HCEC 1CT (cell line): ENCODE measurements around the gene CMSS1.

Experiments used
- DNase-seq: peaks from one replicate; pipeline ENCODE4 v3.0.0-alpha.2; 2017

CMSS1 gene

GRCh38 chr3:100069472-100069871 is 251.8 kb downstream of the CMSS1 start:
- no peak for DNase-seq

DNA sequence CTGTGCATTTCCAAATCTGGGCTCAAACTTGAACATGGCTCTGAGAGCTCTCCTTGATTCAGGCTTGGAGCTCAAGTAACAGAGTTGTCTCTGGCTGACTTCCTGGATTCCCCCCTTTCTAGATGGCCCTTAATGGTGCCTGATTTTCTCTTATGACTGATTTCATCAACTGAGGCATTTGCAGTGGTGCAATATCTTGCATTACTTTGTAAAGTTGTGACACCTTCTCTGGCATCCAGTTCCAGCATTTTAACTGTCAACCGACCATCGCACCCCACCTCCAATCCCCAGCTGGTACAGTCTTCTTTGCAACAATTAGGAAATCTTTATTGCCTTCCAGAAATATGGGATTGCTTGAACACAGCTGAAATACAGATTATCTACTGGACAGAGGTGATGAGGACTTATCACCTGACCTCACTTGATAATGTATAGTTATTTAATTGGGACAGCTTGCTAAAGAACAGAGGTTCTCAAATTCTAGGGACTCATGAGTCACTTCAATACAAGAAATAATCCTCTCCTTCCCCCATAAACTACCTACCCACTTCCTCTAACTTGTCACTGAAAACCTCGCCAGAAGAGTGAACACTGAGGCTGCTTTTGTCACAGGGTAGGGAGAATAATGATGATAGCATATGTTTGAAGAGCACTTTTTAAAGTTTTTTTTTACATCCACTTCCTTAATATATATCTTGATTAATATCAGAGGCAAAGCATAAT is 254.8 kb downstream of the CMSS1 start:
- DNase-seq: peak; percentile 55

- DNase-seq: no peak
Observed at GRCh38 chr3:100073049-100073713, 255.5 kb downstream of the CMSS1 start.

GRCh38 chr3:100073714-100074307 is 256.1 kb downstream of the CMSS1 start:
- peak; percentile 91 for DNase-seq

- no peak for DNase-seq
Observed at GRCh38 chr3:100075196-100075595, 257.5 kb downstream of the CMSS1 start.

DNA sequence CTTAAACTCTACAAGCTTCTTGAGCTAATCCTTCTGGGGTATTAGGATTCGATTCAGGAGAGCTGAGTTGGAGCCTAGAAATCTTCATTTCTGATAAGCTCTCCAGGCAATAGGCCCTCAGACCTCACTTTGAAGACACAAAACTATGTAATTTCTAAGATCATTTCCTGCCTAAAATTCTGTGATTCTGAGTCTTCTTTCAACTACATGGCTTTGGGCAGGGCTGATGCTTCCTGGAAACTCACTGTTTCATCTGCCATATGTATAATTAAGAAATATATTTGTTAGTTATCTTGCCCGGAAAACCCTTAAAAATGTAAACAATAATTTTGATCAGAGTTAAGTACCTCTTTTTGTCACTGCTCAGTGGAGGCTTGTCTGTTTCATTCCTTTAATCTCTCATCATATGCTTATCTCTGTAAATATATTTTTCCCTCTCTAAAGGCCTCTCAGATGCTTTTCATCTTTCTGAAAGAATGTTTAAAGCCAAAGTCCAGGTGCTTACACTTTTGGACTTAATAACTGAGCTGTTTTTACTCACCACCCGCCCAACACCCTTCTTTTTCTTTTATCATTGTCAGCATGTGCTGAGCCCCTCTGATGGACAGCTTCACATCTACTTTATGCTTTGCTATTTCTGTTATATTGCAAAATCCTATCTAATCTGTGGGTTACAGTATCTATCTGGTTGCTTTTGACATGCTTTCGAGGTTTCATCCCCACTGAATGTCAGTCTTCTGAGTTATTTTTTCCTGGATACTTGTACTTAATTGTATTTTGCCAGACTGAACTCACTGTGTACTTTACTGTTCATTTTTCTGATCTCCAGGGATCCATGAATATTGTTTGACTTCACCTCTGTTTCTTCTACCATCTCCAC is 258.4 kb downstream of the CMSS1 start:
- no peak for DNase-seq

- DNase-seq: no peak
Observed at GRCh38 chr3:100076731-100077529, 259.3 kb downstream of the CMSS1 start.

DNA sequence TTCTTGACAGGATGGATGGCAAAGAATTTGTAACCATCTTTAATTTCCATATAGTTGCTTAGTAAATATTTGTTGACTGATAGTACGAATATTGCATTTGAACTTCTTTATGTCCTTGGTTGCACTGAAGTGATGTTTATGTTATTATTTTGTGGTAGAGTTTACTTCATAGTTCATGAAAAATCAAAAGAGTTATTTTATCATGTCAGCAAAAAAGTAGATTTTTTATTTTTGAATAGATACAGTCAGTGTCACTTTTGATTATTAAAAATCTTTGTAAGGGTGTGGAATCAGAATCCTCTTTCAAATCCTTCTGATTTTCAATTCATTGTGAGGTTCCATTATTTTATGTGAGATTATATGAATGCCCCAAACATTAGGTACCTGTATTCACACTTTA is 261.7 kb downstream of the CMSS1 start:
- DNase-seq: no peak

- DNase-seq: no peak
Observed at GRCh38 chr3:100080573-100080972, 262.9 kb downstream of the CMSS1 start.

- DNase-seq: no peak
Observed at GRCh38 chr3:100081311-100081710, 263.6 kb downstream of the CMSS1 start.

GRCh38 chr3:100081986-100082692 is 264.5 kb downstream of the CMSS1 start:
- no peak for DNase-seq

- DNase-seq: no peak
Observed at GRCh38 chr3:100082714-100083113, 265.1 kb downstream of the CMSS1 start.

GRCh38 chr3:100083209-100083608 is 265.5 kb downstream of the CMSS1 start:
- DNase-seq: no peak

DNA sequence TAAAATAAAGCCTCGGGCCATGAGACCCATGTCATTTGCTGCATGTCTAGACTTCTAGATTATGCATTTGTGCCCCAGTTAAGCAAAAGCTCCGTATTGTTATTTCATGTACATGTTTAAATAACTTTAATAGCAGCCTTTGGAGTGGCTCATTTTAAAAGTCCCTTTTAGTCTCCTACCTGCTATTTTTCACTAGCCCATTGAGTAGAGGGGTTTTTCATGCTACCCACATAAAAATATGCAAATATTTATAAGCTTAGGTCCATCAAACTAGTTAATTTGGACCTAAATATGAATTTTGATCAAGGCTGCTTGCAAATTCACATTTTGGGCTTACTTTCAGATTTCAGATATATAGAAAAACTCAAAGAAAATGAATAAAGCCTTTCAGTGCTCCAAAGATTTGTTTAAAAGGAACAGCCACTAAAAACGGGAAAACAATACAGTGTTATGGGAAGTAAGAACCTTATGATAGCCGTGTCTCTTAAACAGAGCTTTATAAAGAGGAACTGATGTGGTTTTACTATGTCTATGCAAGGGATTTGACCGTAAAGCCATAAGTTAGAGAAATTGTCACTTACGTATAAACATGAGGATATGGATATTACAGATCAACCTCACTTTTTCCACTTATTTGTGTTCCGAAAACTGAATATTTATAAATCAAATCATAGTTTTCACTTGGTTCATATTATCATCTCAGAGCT is 266.6 kb downstream of the CMSS1 start:
- no peak for DNase-seq

DNA sequence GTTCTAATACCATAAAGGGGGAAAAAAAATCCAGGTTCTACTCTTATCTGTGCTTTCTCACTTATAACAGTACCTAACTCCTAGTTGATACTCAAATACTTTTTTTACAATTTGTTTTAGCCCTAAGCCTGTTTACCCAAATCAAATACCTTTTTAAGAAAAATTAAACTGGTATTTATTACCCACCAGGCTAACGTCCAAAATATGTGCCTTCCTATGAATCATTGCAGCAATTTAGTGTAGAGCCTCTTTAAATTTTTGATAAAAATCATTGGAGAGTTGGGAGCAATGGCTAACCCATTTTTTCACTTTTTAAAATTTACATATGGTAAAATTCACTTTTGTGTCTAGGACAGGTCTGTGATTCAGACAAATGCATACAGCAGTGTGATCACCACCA is 268.7 kb downstream of the CMSS1 start:
- DNase-seq: no peak

DNA sequence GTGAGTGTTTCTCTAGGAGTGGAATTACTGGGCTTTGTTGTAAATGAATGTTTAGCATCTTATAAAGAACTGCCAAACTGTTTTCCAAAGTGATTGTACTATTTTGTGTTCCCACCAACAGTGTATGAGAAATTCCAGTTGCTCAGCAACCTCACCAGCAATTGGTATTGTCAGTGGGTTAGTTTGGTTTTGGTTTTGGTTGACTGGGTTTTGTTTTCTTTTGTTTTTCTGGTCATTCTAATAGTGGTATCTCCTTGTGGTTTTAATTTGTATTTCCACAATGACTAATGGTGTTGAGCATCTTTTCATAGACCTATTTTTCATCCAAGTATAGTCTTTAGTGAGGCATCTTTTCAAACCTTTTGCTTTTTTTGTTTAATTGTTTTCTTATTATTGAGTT is 269.5 kb downstream of the CMSS1 start:
- DNase-seq: peak; percentile 61

- DNase-seq: no peak
Observed at GRCh38 chr3:100088735-100089368, 271.2 kb downstream of the CMSS1 start.

DNA sequence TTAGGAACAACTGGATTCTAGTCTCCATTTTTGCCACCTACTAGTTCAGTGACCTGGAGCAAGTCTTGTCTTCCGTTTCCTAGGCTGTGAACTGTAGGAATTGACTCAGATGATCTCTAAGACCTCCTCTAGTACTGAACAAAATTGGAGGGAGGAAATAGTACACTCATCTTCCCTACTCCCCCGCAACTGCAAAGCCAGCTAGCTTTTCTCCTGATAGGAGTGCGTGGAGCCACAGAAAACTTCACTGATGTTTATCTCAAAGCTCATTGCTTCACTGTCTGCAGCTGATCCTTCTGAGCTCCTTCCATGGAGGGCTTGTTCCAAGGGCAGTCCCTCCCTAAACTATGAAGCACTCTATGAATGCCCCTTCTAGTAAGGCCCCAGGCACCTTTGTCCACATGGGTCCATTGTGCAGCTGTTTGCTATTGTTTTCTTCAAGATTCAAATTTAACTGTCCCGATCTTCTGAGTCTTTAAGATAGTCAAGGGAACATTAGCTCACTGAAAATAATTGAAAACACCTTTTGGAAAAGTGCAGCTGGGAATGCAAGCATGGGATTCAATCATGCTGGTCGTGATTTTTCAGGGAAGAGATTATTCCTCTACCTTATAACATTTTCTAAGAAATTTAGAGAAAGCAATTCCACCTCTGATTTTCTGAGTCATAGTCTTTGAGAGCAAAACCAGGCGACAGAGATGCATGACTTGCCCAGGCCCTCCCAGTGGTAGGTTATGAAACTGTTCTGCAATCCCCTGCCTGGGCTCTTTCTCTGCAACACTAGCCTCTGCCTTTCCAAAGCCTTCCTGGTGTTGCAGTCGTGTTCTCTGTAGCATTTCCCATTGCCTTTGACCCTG is 272.4 kb downstream of the CMSS1 start:
- peak; percentile 80 for DNase-seq

DNA sequence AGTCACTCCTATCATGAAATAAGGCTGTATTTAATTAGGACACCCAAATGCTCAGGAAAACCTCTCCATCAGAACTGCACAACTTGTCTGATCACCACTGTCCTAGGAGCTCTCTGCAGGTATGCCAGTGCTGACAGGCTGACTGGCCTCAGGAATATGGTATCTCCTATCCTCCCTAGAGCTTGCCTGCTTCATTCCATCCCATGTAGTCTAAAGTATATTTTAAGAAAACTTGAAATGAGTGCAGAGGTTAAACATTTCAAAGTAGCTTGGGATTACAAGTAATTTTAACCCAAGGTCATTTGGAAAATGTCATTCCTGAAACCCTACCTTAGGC is 273.0 kb downstream of the CMSS1 start:
- DNase-seq: no peak

DNA sequence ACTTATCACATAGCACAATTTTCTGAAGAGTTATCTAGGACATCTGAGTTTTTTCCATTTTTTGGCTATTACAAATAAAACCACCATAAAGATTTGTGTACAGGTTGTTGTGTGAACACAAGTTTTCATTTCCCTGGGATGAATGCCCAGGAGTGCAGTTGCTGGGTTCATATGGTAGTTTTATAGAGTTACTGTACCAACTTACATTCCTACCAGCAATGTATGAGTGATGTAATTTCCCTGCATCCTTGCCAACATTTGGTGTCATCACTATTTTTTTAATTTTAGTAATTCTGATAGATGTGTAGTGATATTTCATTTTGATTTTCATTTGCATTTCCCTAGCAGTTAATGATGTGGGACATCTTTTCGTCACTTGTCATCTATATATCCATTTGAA is 276.2 kb downstream of the CMSS1 start:
- DNase-seq: no peak
